PFSK-1 (cell line): ENCODE results near the gene MUC12.

Experiments
- POLR2AphosphoS5 ChIP-seq: IDR thresholded peaks from 2 replicates; pipeline ENCODE4 v1.6.1; 2012; ENCODE audit warnings: low read depth, mild to moderate bottlenecking, control low read depth, low read length, moderate library complexity
- TAF1 ChIP-seq: IDR thresholded peaks from 2 replicates; pipeline ENCODE4 v1.6.1; 2012; ENCODE audit warnings: low read length, control low read depth, borderline replicate concordance; ENCODE audit not compliant: insufficient read depth
- TF ChIP-seq, protein P1 (sequence below), 2 experiments: IDR thresholded peaks; 2 replicates each; pipeline versions ENCODE4 v1.6.1 to v1.8.0; 2011 to 2012; ENCODE audit warnings: low read depth in 2 of 2, low read length in 2 of 2, control low read depth in 1 of 2, inconsistent platforms in 1 of 2, mild to moderate bottlenecking in 1 of 2, moderate library complexity in 1 of 2; ENCODE audit not compliant: insufficient read depth in 1 of 2

DNA sequence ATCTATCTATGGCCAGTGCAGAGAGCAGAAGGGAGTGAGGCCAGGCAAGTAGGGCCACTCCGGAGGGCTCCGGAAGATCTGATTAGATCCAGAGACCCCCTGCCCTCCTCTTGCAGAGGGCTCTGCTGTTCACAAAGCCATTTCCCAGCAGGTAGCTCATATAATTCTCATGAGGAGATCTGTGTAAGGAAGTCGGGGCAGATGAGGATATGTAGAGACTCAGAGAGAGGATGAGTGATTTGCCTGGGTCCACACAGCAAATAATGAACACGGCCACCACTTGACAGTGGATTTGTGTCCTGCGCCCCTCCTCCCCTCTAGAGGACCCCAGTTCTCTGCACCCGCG, 2.6 kb downstream of the MUC12 start:
- TF ChIP-seq, protein P1, sequence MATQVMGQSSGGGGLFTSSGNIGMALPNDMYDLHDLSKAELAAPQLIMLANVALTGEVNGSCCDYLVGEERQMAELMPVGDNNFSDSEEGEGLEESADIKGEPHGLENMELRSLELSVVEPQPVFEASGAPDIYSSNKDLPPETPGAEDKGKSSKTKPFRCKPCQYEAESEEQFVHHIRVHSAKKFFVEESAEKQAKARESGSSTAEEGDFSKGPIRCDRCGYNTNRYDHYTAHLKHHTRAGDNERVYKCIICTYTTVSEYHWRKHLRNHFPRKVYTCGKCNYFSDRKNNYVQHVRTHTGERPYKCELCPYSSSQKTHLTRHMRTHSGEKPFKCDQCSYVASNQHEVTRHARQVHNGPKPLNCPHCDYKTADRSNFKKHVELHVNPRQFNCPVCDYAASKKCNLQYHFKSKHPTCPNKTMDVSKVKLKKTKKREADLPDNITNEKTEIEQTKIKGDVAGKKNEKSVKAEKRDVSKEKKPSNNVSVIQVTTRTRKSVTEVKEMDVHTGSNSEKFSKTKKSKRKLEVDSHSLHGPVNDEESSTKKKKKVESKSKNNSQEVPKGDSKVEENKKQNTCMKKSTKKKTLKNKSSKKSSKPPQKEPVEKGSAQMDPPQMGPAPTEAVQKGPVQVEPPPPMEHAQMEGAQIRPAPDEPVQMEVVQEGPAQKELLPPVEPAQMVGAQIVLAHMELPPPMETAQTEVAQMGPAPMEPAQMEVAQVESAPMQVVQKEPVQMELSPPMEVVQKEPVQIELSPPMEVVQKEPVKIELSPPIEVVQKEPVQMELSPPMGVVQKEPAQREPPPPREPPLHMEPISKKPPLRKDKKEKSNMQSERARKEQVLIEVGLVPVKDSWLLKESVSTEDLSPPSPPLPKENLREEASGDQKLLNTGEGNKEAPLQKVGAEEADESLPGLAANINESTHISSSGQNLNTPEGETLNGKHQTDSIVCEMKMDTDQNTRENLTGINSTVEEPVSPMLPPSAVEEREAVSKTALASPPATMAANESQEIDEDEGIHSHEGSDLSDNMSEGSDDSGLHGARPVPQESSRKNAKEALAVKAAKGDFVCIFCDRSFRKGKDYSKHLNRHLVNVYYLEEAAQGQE (IDR thresholded peaks at IDR 0.05; ENCODE audit: insufficient read depth in 1 of 2, low read depth in 2 of 2, low read length in 2 of 2) = no peak
- TF ChIP-seq TAF1 = no peak
- no peak for TF ChIP-seq POLR2AphosphoS5
